C1 segment of cervical spinal cord (tissue), 14 donors: Measurements from ENCODE around the gene ETNK2.

ENCODE experiments used
- DNase-seq, 14 donors: peaks; one replicate each; lab custom pipeline; 2025; lab: John Stamatoyannopoulos, UW

ETNK2 gene

DNA sequence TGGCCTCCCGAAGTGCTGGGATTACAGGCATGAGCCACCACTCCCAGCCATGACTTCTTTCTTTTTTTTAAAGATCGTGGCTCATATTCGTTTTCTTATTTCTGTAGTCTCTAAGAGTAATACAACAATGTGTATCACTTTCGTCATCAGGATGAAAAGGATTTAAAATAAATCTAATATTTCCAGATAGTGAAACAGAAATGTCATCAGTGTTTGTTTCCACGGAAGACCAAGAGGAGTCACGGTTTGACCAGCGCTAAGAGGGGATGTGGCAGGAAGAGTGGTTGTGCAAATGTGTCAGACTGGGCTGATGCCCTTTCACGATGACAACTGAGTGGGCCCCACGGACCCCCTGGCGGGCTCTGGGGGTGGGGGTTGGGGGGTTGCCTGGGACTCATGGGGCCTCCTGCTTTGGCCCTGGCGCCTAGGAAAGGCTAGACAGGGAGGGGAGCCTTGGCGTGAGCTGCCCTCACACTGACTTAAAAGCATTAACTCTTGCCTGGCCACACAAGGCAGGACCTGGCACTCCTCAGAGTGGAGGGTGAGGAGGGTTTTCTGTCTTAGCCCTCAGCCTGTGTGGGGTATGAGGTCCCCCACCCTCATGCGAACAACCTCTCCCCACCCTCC is 70.6 kb downstream of the ETNK2 start:
- no peak for DNase-seq
